K562 (cell line): Measurements from ENCODE around the gene PLA2G15. TPM values are rescaled to one million over a fixed set of nuclear protein-coding genes. Genes with fewer than 3 reads are reported as not detected.

Source experiments
- ASH1L ChIP-seq: fragments of 450-650 bp; IDR thresholded peaks from 2 replicates; pipeline ENCODE4 v1.6.1; 2018; ENCODE audit warnings: borderline replicate concordance, mild to moderate bottlenecking, low read depth; ENCODE audit not compliant: partially characterized antibody
- BRCA1 ChIP-seq, 2 experiments: fragments of 450-650 bp in 1 of 2; sonication (generic) in 1 of 2; formaldehyde crosslinking in 1 of 2; IDR thresholded peaks; 2 replicates each; pipeline versions ENCODE4 v1.5.0 to v1.6.1; 2017 to 2020; ENCODE audit warnings: mild to moderate bottlenecking in 1 of 2, missing genetic modification reagents in 1 of 2
- C11orf30 ChIP-seq: fragments of 450-650 bp; IDR thresholded peaks from 2 replicates; pipeline ENCODE4 v1.6.1; 2016; ENCODE audit warnings: low read depth, mild to moderate bottlenecking
- DIDO1 ChIP-seq: fragments of 450-650 bp; IDR thresholded peaks from 2 replicates; pipeline ENCODE4 v1.6.1; 2016; ENCODE audit warnings: low read depth, missing biosample characterization, missing genetic modification characterization
- ETV6 ChIP-seq, 3 experiments: fragments of 150-350 bp in 1 of 3; sonication (generic) in 1 of 3; formaldehyde crosslinking in 1 of 3; IDR thresholded peaks; 2 replicates each; pipeline versions ENCODE4 v1.6.1 to v1.8.0; 2014 to 2022; ENCODE audit warnings: borderline replicate concordance in 2 of 3, low read depth in 2 of 3, antibody characterized with exemption in 1 of 3, low read length in 1 of 3, mild to moderate bottlenecking in 1 of 3, missing genetic modification reagents in 1 of 3
- KLF16 ChIP-seq: IDR thresholded peaks from 2 replicates; pipeline ENCODE4 v1.6.1; 2016; ENCODE audit warnings: antibody characterized with exemption
- NCOA4 ChIP-seq: fragments of 450-650 bp; IDR thresholded peaks from 2 replicates; pipeline ENCODE4 v1.6.1; 2018; ENCODE audit warnings: mild to moderate bottlenecking; ENCODE audit not compliant: partially characterized antibody
- NONO ChIP-seq, 2 experiments: fragments of 200-400 bp in 1 of 2; fragments of 450-650 bp in 1 of 2; formaldehyde crosslinking in 1 of 2; IDR thresholded peaks; 2 replicates each; pipeline ENCODE4 v1.6.1; 2017; ENCODE audit warnings: low read depth in 2 of 2, mild to moderate bottlenecking in 2 of 2, moderate library complexity in 2 of 2, low read length in 1 of 2
- PHF20 ChIP-seq: fragments of 450-650 bp; IDR thresholded peaks from 2 replicates; pipeline ENCODE4 v1.6.1; 2018; ENCODE audit not compliant: partially characterized antibody
- POLR3G ChIP-seq: IDR thresholded peaks from 2 replicates; pipeline ENCODE4 v1.6.1; 2011; ENCODE audit not compliant: insufficient read length, insufficient replicate concordance; ENCODE audit errors: extremely low read depth
- PPARD ChIP-seq: fragments of 250-450 bp; sonication (Bioruptor Pico); IDR thresholded peaks from 2 replicates; pipeline ENCODE4 v1.8.0; 2022; ENCODE audit warnings: inconsistent platforms, mild to moderate bottlenecking, moderate library complexity
- RBM25 ChIP-seq: fragments of 200-400 bp; formaldehyde crosslinking; IDR thresholded peaks from 2 replicates; pipeline ENCODE4 v1.6.1; 2018; ENCODE audit warnings: low read length, low read depth, moderate library complexity; ENCODE audit not compliant: severe bottlenecking
- RCOR1 ChIP-seq, 2 experiments: IDR thresholded peaks; 2 replicates each; pipeline ENCODE4 v1.6.1; 2012; ENCODE audit warnings: low read depth in 2 of 2, low read length in 2 of 2, borderline replicate concordance in 1 of 2, improper control_type of control experiment in 1 of 2
- RNF2 ChIP-seq: sonication (generic); IDR thresholded peaks from 2 replicates; pipeline ENCODE4 v1.6.1; 2016
- SAFB2 ChIP-seq: fragments of 200-400 bp; formaldehyde crosslinking; IDR thresholded peaks from 2 replicates; pipeline ENCODE4 v1.6.1; 2018; ENCODE audit warnings: borderline replicate concordance, low read length, low read depth, moderate library complexity; ENCODE audit not compliant: severe bottlenecking
- SAP30 ChIP-seq: fragments of 200-600 bp; sonication (generic); IDR thresholded peaks from 2 replicates; pipeline ENCODE4 v1.6.1; 2012; ENCODE audit warnings: borderline replicate concordance, low read depth, mild to moderate bottlenecking, moderate library complexity, low read length, control low read depth, inconsistent platforms; ENCODE audit not compliant: insufficient read depth, poor library complexity, severe bottlenecking
- SIN3B ChIP-seq: fragments of 450-650 bp; IDR thresholded peaks from 2 replicates; pipeline ENCODE4 v1.6.1; 2017; ENCODE audit warnings: low read depth, mild to moderate bottlenecking, moderate library complexity
- SMAD1 ChIP-seq: fragments of 150-350 bp; IDR thresholded peaks from 2 replicates; pipeline ENCODE4 v1.6.1; 2014; ENCODE audit warnings: low read length, low read depth; ENCODE audit not compliant: partially characterized antibody
- SMC3 ChIP-seq: conservative IDR thresholded peaks from 2 replicates; pipeline ENCODE4 v1.6.1; 2011; ENCODE audit warnings: low read depth, low read length, improper control_type of control experiment; ENCODE audit not compliant: insufficient read depth
- ZNF23 ChIP-seq: fragments of 250-450 bp; sonication (Bioruptor Pico); IDR thresholded peaks from 2 replicates; pipeline ENCODE4 v1.4.0; 2020; ENCODE audit warnings: mild to moderate bottlenecking
- polyA plus RNA-seq, 8 experiments: library from polyadenylated mRNA; depleted of rRNA in 4 of 8; stranded (reverse) in 5 of 8; unstranded in 3 of 8; fragments of >200 nt; fragmentation: Nextera tagmentation in 2 of 8; fragmentation: Illumina TruSeq in 1 of 8; extraction: Ambion mirVana in 2 of 8; extraction: Trizol in 1 of 8; gene quantifications; 2 replicates each; pipeline versions ENCODE4 v1.2.1 to v1.2.3, GENCODE V29; 2011 to 2014; ENCODE audit warnings: inconsistent platforms in 1 of 8, missing spikeins in 1 of 8
- total RNA-seq, 7 experiments: library from RNA; depleted of rRNA in 6 of 7; stranded (reverse); fragments of >200 nt in 6 of 7; fragmentation: Illumina TruSeq in 2 of 7; extraction: Trizol in 2 of 7; gene quantifications; 2 replicates each; pipeline versions ENCODE4 v1.2.1 to v1.2.3, GENCODE V29; 2011 to 2021; ENCODE audit warnings: low replicate concordance in 1 of 7
- TF ChIP-seq, protein P1 (sequence below): fragments of 450-650 bp; IDR thresholded peaks from 2 replicates; pipeline ENCODE4 v1.7.1; 2018; ENCODE audit warnings: mild to moderate bottlenecking, low read depth; ENCODE audit not compliant: partially characterized antibody
- TF ChIP-seq, protein P2 (sequence below): fragments of 250-450 bp; sonication (Bioruptor Pico); IDR thresholded peaks from 2 replicates; pipeline ENCODE4 v1.8.0; 2021; ENCODE audit warnings: borderline replicate concordance, mild to moderate bottlenecking, moderate library complexity; ENCODE audit not compliant: poor library complexity, severe bottlenecking

The PLA2G15 gene
- total and polyA plus RNA-seq, 9 of the 15 experiments (the other 6 are each of a cell fraction or from before 2014, with no cell fraction given): 0.42 to 8.6 (median 4.8) TPM

DNA sequence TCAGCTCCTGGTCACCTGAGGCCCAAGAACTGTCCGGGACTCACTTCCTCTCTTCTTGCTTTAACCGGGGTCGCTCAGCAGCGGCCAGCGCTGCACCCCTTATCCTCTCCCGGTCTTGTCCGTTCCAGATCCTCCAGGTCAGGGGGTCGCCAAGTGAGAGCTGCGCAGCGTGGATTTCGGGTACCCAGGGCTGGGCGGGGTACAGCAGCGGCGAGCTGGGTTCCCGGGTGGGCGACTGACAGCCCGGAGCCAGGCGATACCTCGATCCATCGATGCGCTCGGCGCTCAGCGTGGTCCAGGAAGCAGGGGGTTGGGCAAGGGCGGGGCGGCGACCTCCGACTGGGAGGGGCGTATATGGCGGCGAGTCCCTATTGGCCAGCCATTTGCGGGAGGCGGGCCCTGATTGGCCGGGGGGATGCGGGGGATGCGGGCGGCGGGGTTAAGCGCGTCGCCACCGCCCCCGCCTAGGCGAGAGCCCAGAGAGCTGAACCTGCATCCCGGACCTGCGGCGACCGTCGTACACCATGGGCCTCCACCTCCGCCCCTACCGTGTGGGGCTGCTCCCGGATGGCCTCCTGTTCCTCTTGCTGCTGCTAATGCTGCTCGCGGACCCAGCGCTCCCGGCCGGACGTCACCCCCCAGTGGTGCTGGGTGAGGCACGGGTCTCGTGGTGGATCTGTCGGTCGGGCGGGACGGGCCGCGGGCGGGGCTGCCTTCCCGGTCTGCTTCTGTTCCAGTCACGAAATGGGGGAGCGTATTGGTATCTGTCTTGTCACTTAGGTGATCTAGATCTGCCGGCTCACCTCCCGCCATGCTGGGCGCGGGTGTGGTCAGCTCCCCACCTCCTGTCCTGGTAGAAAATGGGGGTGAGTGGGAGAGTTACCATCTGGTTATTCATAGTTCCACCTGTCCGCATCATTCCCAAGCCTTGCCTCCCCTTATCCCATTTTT, at the start of gene PLA2G15 (continued):
- TF ChIP-seq, protein P1, sequence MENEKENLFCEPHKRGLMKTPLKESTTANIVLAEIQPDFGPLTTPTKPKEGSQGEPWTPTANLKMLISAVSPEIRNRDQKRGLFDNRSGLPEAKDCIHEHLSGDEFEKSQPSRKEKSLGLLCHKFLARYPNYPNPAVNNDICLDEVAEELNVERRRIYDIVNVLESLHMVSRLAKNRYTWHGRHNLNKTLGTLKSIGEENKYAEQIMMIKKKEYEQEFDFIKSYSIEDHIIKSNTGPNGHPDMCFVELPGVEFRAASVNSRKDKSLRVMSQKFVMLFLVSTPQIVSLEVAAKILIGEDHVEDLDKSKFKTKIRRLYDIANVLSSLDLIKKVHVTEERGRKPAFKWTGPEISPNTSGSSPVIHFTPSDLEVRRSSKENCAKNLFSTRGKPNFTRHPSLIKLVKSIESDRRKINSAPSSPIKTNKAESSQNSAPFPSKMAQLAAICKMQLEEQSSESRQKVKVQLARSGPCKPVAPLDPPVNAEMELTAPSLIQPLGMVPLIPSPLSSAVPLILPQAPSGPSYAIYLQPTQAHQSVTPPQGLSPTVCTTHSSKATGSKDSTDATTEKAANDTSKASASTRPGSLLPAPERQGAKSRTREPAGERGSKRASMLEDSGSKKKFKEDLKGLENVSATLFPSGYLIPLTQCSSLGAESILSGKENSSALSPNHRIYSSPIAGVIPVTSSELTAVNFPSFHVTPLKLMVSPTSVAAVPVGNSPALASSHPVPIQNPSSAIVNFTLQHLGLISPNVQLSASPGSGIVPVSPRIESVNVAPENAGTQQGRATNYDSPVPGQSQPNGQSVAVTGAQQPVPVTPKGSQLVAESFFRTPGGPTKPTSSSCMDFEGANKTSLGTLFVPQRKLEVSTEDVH: peak; percentile 54
- TF ChIP-seq DIDO1: peak; percentile 45; the same call in 1 of the 2 replicates
- no peak for TF ChIP-seq SMAD1
- peak; percentile 68 for TF ChIP-seq C11orf30
- TF ChIP-seq SIN3B: no peak
- peak; percentile 87 for TF ChIP-seq NCOA4
- TF ChIP-seq ASH1L: peak; percentile 81
- TF ChIP-seq SAFB2: no peak
- TF ChIP-seq ZNF23 (CRISPR knock-in tag): no peak
- no peak for TF ChIP-seq ETV6 (IDR thresholded peaks at IDR 0.05; ENCODE audit: borderline replicate concordance in 1 of 2, low read depth in 2 of 2, low read length in 1 of 2)
- TF ChIP-seq ETV6 (CRISPR knock-in tag; IDR thresholded peaks at IDR 0.05; ENCODE audit: borderline replicate concordance): no peak
- no peak for TF ChIP-seq NONO (IDR thresholded peaks at IDR 0.05; ENCODE audit: low read depth in 2 of 2, low read length in 1 of 2)
- TF ChIP-seq RBM25: peak; percentile 93
- peak; percentile 85 for TF ChIP-seq KLF16
- TF ChIP-seq SAP30: peak; percentile 49
- TF ChIP-seq BRCA1 (IDR thresholded peaks at IDR 0.05): no peak
- TF ChIP-seq BRCA1 (CRISPR knock-in tag; IDR thresholded peaks at IDR 0.05): no peak
- TF ChIP-seq SMC3: no peak
- TF ChIP-seq RCOR1 (IDR thresholded peaks at IDR 0.05; ENCODE audit: borderline replicate concordance in 1 of 2, low read depth in 2 of 2, low read length in 2 of 2): 0 out of 4 replicates have a peak, but pooled peaks of 1 of the 2 experiments have one; percentile 32
- 0 out of 2 replicates have a peak, but pooled peaks have one; percentile 15 for TF ChIP-seq RNF2
- TF ChIP-seq POLR3G: no peak
- peak; percentile 46 for TF ChIP-seq PHF20
- no peak for TF ChIP-seq PPARD (CRISPR knock-in tag)
- TF ChIP-seq, protein P2, sequence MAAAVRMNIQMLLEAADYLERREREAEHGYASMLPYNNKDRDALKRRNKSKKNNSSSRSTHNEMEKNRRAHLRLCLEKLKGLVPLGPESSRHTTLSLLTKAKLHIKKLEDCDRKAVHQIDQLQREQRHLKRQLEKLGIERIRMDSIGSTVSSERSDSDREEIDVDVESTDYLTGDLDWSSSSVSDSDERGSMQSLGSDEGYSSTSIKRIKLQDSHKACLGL (CRISPR knock-in tag): no peak
